CD4-positive, alpha-beta T cell treated with Interleukin-17A for 4 hours (primary cell): ENCODE data around the gene ARL8B.
"Not testable (repeated sequence)": the region's sequence is repeated elsewhere in the genome, so short reads cannot be mapped to it uniquely, and the experiment has no call there.

Source experiments
- DNase-seq: peaks from one replicate; pipeline ENCODE4 v3.0.0-alpha.2; 2020; ENCODE audit warnings: mixed read lengths

ARL8B gene

DNA sequence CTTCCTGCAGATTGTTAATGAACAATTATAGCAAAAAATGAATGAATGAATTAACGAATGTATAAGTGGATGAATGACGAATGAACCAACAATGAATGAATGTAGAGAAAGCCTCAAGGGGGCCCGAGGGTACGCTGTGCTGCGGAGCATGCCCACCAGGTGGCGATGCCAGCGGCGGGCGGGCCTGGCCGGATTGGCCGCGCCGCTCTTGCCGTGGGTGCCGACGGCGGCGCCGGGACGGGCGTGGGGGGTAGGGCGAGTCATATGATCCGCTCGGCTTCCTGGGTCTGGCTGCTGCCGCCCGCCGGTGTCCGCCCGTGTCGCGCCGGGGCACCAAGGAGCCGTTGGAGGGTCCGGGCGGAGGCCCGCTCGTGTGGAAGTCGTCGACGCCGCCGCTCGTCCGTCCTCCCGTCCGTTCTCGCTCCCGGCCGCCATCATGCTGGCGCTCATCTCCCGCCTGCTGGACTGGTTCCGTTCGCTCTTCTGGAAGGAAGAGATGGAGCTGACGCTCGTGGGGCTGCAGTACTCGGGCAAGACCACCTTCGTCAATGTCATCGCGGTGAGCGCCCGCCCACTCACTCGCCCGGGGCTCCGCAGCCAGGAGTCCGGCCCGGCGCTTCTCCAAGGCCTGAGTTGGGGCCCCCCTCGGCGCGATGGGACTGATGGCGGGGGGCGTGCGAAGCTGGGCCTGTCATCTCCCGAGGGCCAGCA lies at the start of gene ARL8B:
TSS of gene ARL8B (plus strand) at position 263 of the 711 bp plus-strand sequence. CDS start at position 437, 174 bp downstream.
- DNase-seq: peak; percentile 94

GRCh38 chr3:5073374-5074085 lies 48.6 kb upstream of the ARL8B start:
- no peak for DNase-seq

GRCh38 chr3:5078151-5078550 lies 43.9 kb upstream of the ARL8B start:
- no peak for DNase-seq

DNA sequence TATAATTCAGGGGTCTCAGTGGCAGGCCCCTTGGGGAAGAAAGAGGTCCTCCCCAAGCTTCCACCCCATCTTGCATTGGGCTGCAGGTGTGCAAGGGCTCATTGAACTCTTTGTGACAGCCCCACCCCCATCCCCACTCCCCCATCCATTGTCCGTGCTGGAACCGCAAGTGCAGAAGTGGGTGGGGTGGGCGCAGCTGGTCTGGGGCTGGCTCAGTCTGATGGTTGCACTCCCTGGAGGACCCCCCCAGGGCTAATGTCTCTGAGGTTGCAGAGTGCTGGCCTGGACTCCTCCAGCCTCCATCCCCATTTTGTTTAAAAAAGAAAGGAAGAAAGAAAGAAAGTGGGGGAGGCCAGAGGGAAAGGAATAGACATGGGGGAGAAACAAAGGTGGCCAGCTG lies 42.3 kb upstream of the ARL8B start:
- DNase-seq: no peak

DNA sequence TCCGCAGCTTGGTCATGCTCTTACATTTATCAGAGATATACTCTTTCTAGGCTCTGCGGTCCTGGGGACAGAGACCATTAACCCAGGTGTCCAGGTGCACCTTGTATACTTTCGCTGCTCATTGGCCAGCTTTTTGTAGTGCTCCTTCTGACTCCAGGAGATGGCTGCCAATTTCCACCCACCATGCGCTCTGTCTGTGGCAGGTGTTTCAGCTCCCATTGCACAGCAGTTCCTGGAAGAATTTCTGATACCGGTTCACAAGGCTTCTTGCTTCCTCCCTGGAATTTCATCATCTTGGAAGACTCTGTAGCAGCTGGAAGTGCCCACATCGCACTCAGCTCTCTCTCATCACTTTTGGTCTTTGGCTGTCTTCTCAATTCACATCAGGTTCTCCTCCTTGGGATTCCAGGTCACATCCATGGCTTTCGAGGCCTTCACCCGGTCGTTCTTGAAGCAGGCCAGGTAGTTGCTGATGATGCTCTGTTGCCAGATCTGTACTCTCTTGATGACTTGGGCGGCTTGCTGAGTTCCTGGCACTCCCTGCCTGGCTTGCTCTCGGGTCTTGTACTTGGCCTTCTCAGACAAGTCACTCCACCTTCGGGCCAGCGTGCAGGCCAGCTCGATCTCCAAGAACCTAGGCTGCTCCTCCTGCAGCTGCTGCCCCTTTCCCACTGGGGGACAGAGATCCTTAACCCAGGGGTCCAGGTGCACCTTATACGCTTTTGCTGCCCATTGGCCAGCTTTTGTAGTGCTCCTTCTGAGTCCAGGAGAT lies 41.1 kb upstream of the ARL8B start:
- DNase-seq: no peak

DNA sequence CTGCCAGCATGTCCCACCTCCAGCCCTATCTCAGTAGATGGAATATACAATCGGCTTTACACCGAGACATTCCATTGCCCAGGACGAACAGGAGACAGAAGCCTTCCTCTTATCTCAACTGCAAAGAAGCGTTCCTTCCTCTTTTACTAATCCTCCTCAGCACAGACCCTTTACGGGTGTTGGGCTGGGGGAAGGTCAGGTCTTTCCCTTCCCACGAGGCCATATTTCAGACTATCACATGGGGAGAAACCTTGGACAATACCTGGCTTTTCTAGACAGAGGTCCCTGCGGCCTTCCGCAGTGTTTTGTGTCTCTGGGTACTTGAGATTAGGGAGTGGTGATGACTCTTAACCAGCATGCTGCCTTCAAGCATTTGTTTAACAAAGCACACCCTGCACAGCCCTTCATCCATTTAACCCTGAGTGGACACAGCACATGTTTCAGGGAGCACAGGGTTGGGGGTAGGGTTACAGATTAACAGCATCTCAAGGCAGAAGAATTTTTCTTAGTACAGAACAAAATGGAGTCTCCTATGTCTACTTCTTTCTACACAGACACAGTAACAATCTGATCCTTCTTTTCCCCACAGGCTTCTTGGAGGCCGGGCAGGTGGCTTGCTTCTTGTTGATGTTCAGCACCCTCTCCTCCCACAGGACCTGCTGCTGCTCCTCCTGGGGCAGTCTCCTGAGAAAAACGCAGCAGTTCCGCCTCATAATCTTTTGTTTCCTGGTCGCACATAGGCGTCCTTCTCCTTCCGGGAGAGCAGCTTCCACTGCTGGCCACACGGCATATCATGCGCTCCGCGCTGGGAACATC lies 39.9 kb upstream of the ARL8B start:
- not testable (repeated sequence) for DNase-seq

- DNase-seq: no peak
Observed at GRCh38 chr3:5082789-5083115, 39.3 kb upstream of the ARL8B start.

GRCh38 chr3:5084224-5084623 lies 37.9 kb upstream of the ARL8B start:
- no peak for DNase-seq

DNA sequence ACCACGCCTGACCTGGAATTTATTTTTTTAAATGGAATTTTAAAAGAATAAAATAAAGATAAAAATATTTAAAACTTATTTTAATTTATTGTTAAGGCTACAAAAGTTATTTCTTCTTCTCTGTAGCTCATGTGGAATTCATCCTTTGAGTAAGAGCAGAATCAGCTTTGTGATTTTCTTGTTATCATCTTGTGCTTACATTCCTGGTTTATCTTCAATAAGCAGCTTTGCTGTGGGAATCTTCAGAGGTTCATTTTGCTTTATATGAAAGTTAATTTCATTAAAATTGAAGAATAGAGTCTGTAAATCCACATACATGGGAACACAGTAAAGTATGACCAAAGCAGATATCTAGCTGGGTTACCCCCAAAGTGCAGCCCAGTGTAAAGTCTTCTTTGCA lies 35.4 kb upstream of the ARL8B start:
- no peak for DNase-seq

DNA sequence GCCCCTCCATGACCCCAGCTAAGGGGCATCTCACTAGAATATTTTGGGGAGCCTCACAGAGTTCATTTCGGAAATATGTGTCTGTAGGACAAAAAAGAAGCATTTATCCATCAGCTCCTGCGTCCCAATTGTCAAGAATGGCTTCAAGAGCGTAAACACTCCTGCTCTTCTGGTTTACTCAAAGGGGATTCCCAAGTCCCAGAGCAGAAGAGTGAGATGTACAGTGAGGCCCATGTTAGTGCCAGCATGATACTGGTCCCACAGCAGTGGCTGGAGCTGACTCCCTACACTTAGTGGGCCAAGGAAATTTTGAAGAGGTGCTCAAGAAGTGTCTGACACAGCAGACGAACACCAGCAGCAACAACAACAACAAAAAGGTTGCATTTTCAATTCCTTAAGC lies 34.9 kb upstream of the ARL8B start:
- DNase-seq: no peak

DNA sequence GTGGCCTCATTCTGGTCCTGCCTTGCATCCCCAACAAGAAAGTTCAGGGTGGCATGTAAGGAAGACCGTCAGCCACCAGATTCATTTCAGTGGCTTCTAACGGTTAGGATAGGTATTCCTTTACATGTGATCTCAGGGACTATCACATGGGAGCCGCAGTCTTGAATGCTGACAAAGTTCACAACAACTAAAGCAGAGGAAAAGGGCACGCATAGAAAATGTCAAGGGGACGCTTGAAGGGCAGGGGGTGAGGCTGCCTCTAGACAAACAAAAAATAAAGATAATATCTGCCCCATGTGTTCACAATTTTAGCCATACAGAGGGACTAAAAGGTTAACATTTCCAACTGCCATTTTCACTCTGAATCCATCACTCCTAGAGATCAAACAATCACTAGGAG lies 31.9 kb upstream of the ARL8B start:
- no peak for DNase-seq

DNA sequence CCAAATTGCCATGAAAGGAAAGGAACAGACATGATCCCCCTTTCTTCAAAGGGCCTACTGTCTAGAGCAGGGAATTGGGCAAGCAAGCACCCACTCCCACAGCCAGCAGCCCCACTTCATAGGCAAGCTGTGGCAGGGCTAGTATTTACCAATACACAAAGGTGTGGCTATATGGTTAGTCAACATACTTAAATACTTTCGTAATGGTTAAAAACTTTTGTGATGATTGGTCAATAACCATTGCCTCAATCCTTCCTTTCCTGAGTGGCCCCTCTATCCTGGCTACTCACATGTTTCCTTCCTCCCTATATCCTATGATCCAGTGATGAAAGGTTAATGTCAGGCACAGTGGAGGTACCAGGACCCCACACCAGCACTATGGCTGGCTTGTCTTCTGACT lies 30.1 kb upstream of the ARL8B start:
- DNase-seq: no peak

DNA sequence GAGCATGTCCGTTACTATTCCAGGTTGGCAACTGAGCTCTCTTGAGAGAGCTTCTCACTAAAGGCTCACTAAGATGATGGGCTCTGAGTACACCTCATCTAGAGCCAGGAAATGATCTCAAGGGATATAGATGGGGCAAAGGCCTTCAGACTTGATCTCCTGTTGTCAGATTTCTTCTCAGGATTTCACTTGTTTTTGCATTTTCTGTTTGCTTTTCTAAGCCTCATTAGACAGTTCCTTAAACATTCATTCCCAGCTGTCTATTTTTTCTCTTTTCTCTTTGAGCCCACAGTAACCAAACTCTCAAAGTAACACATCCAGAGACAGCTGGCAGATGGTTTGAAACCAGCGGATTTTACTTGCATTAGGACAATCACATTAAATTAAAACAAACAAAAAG lies 28.4 kb upstream of the ARL8B start:
- DNase-seq: no peak

- no peak for DNase-seq
Observed at GRCh38 chr3:5095886-5096285, 26.2 kb upstream of the ARL8B start.

- DNase-seq: no peak
Observed at GRCh38 chr3:5096336-5097008, 25.6 kb upstream of the ARL8B start.

DNA sequence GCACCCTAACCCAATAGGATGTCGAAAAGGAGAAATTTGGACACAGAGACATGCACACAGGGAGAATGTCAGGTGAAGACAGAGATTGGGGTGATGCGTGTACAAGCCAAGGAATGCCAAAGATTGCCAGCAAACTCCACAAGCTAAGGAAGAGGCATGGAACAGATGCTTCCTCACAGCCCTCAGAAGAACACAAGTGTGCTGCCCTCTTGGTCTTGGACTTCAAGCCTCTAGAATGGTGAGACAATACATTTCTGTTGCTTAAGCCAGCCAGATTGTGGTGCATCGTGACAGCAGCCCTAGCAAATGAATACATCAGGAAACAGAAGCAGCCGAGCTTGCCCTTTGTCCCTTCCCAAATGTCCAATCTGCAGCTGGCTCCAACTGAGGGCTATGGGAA lies 23.7 kb upstream of the ARL8B start:
- DNase-seq: no peak

DNA sequence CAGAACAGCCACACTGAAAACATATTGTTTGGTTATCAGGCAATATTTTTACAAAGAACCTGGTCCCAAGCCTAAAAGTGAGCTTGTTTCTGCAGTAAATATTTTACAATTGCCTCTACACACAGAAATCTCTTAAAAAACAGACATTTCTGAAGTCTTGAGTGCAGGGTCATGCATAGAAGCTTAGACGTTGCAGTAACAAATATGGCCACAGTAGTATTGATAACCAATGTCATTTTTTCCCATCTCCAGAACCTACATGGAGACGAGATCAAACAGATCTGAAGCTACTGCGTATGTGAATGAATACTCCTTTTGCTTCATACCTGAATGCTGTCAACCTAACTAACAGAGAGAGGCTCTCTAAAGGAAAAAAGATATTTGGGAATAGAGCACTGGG lies 19.6 kb upstream of the ARL8B start:
- DNase-seq: no peak

GRCh38 chr3:5103743-5104142 lies 18.3 kb upstream of the ARL8B start:
- DNase-seq: no peak

GRCh38 chr3:5105050-5105449 lies 17.0 kb upstream of the ARL8B start:
- DNase-seq: no peak

DNA sequence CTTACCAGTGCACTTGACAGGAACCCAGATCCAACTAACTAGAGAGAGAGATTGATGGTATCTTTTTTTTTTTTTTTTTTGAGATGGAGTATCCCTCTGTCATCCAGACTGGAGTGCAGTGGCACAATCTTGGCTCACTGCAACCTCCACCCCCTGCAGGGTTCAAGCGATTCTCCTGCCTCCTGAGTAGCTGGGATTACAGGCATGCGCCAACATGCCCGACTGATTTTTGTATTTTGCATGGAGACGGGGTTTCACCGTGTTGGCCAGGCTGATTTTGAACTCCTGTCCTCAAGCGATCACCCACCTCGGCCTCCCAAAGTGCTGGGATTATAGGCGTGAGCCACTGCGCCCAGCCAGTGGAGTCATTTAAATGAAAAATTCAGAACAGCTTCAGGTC lies 15.7 kb upstream of the ARL8B start:
- DNase-seq: not testable (repeated sequence)

- not testable (repeated sequence) for DNase-seq
Observed at GRCh38 chr3:5106933-5107334, 15.2 kb upstream of the ARL8B start.

- DNase-seq: no peak
Observed at GRCh38 chr3:5110337-5110736, 11.8 kb upstream of the ARL8B start.

DNA sequence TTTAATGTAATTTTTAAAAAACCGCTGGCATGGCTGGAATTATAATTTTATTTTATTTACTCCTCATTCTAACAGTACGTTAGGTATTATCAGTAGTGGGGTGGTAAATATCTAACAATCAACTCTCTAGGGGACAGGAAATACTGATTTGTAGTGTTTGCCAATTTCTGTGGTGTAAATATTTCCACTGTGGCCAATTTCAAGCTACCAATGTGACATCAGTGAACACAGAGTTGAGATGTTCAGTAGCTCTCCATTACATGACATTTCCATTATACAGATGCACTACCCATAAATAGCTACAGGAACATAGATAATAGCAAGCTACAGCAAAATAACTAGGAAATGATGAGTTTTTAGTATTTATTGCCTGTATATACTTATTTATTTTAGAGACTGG lies 10.0 kb upstream of the ARL8B start:
- no peak for DNase-seq
